G401.6 (cell line): ENCODE results near the gene WDR64.

Experiments used
- FAIRE-seq: peaks from 2 replicates; lab custom pipeline; 2012; peaks lifted over from hg19 to GRCh38; lab: Jason Lieb, UNC

Gene WDR64

DNA sequence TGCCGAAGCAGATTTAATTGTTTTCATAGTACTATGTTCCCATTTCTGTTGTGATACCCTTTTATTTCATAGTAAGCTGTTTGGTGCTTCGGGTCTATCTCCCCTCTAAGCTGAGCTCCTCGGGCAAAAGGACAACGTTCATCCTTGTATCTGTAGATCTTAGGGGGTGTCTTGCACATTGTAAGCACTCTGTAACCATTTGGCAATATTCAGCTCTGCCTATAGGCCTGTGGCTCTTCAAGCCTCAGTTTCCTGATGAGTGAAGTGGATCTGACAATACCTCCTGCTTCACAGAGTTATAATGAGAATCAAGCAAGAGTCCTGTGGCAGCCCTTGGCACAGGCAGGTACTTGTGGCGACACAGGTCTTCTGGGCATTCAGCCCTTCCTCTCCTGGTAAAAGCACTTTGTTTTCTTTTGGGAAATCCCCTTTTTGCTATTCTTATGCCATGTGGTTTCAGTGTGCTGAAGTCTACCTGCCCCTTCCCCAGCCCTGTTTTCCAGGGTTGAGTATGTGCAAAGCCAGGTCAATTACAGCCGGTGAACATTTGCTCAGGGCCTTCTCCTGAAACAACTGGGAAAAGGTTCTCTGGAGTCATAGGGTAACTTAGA, 187.4 kb downstream of the WDR64 start:
- no peak for FAIRE-seq

DNA sequence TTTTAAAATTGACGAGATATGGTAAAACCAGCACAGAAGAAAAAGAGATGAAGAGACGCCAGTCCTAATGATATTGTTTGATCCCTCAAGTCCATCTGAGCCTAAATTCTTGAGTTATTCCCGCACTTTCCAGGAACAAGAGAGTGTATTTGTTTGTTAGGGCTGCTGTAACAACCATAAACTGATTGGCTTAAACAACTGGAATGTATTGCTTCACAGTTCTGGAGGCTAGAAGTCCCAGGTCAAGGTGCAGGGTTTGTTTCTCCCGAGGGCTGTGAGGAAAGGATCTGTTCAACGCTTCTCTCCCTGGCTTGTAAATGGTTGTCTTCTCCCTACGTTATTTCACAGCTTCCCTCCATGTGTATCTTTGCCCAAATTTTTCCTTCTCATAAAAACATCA, 188.1 kb downstream of the WDR64 start:
- FAIRE-seq = no peak

- FAIRE-seq = no peak
These were observed 189.6 kb downstream of the WDR64 start for GRCh38 chr1:241841691-241842090.

GRCh38 chr1:241842565-241842964, 190.5 kb downstream of the WDR64 start:
- FAIRE-seq = no peak

- no peak for FAIRE-seq
These were observed 192.5 kb downstream of the WDR64 start for GRCh38 chr1:241844593-241844992.

DNA sequence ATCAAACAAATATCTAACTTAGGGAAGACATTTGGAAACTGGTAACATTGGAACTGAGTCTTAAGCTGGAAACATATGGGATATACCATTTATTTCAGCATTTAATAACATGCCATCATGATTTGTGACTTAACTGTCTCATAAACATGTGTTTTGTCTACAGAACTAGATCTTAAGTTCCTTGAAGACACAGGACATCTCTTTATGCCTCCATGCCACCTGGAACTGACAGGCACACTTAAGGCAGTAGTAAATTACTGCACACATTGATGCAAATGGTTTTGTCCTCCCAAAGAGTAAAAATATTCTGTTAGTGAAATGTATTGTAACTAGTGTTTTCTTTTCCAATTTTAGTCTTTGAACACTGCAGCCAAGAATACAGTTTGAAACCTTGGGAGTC, 194.3 kb downstream of the WDR64 start:
- no peak for FAIRE-seq

DNA sequence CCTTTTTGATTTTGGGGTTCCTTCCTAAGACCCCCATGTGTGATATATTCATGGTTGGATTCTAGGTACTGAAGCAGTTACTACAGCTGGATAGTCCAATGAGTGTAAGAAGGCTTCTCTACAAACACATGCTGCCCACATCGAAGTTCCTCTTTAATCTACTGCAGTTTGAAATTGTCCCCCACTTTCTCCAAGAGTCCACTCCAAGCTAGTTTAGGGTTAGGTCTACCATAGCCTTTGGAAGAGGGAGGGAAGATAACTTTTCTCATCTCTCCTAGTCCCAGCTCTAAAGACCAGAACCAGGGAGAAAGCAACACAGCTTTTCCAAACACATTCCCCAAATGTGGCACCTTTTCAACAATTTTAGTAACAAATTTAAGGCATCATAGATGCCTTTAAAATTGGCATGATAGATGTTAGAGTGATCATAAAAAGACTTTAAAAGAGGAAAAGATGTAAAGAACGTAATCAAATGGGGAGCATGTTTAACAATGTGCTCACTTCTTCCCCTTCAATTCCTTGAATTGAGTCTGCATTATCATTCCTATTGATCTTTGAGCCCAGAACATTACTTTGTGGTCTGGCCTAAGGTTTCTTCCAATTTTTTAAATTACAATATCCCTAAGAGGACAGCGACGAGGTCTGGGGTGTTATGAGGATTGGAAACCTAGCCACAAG, 194.9 kb downstream of the WDR64 start:
- no peak for FAIRE-seq

GRCh38 chr1:241847540-241847795, 195.4 kb downstream of the WDR64 start:
- no peak for FAIRE-seq

- peak; percentile 74 for FAIRE-seq
These were observed 196.0 kb downstream of the WDR64 start, which contains the start of gene EXO1 for GRCh38 chr1:241847796-241848685. TSS of gene EXO1 (plus strand) at chr1:241848204. CDS start at chr1:241850426, 2,222 bp downstream.

GRCh38 chr1:241848686-241849344, 196.7 kb downstream of the WDR64 start:
- FAIRE-seq = no peak

DNA sequence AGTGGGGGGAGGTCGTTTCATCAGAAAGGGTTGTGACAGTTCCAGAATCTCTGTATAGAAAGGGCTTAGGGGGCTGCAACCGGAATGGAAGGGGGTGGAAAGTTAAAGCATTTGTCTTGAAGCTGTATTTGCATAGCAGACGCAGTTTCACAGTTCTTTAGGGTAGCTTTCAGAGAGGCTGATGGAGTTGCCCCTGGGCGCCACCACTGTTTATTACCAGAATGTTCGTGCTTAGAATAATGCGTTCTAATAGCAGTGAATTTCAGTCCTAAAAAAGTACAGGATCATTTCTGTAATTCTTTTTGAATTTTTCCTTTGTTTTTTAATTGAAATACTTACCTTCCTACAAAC, 197.2 kb downstream of the WDR64 start:
- no peak for FAIRE-seq
